ENCODE data around the gene PICALM.
A peak's percentile ranks its signal among the peaks of the same experiment; 100 is the strongest.
"Not testable (repeated sequence)": the region's sequence is repeated elsewhere in the genome, so short reads cannot be mapped to it uniquely, and the experiment has no call there.

Gene PICALM

GRCh38 chr11:85976525-85976924 is 92.4 kb downstream of the PICALM start:
- no peak for DNase-seq

GRCh38 chr11:85974122-85974521 is 94.8 kb downstream of the PICALM start:
- no peak for DNase-seq

- no peak for DNase-seq
Observed at GRCh38 chr11:85970593-85970992, 98.3 kb downstream of the PICALM start.

GRCh38 chr11:85967457-85967856 is 101.4 kb downstream of the PICALM start:
- DNase-seq, result no peak

- no peak for DNase-seq
Observed at GRCh38 chr11:85965202-85965601, 103.7 kb downstream of the PICALM start.

GRCh38 chr11:85961930-85962363 is 106.9 kb downstream of the PICALM start:
- peak; percentile 47 for DNase-seq

GRCh38 chr11:85961130-85961529 is 107.8 kb downstream of the PICALM start:
- DNase-seq, result no peak

GRCh38 chr11:85960678-85961077 is 108.2 kb downstream of the PICALM start:
- DNase-seq, result no peak

- no peak for DNase-seq
Observed at GRCh38 chr11:85955531-85955930, 113.4 kb downstream of the PICALM start.

- DNase-seq, result no peak
Observed at GRCh38 chr11:85953491-85954143, 115.3 kb downstream of the PICALM start.

- not testable (repeated sequence) for DNase-seq
Observed at GRCh38 chr11:85952108-85952485, 116.8 kb downstream of the PICALM start.

- no peak for DNase-seq
Observed at GRCh38 chr11:85951428-85952107, 117.3 kb downstream of the PICALM start.

- DNase-seq, result no peak
Observed at GRCh38 chr11:85951049-85951405, 117.9 kb downstream of the PICALM start.

GRCh38 chr11:85950317-85951048 is 118.4 kb downstream of the PICALM start:
- no peak for DNase-seq

- DNase-seq, result no peak
Observed at GRCh38 chr11:85949798-85950197, 119.1 kb downstream of the PICALM start.

- no peak for DNase-seq
Observed at GRCh38 chr11:85948884-85949283, 120.0 kb downstream of the PICALM start.

GRCh38 chr11:85947431-85948272 is 121.2 kb downstream of the PICALM start:
- no peak for DNase-seq

- DNase-seq, result no peak
Observed at GRCh38 chr11:85946221-85946620, 122.7 kb downstream of the PICALM start.

GRCh38 chr11:85945788-85946187 is 123.1 kb downstream of the PICALM start:
- DNase-seq, result no peak

- no peak for DNase-seq
Observed at GRCh38 chr11:85945296-85945695, 123.6 kb downstream of the PICALM start.

GRCh38 chr11:85941380-85941973 is 127.4 kb downstream of the PICALM start:
- DNase-seq, result no peak

GRCh38 chr11:85939099-85940015 is 129.5 kb downstream of the PICALM start:
- no peak for DNase-seq

All from NCI-H345 (cell line).